Heart left ventricle (tissue), 16 donors: ENCODE measurements around the gene TSC22D3. TPM values are rescaled to one million over a fixed set of nuclear protein-coding genes. Genes with fewer than 3 reads are reported as not detected.

Experiments
- ATAC-seq, 4 donors: fragments of 200-7000 bp; cut with Tn5 transposase; one replicate each; pipeline ENCODE4 v1.9.1; 2020 to 2022; ENCODE audit warnings: moderate library complexity in 4 of 4, mild to moderate bottlenecking in 3 of 4, moderate number of reproducible peaks in 1 of 4
- DNase-seq, 5 donors: peaks; one replicate each; pipeline ENCODE4 v3.0.0-alpha.2; 2020
- H3K27ac ChIP-seq, 12 donors: fragments of 200-600 bp; sonication (generic) in 4 of 12; one replicate each; pipeline versions ENCODE4 v1.5.0 to v1.8.0; 2016 to 2022; ENCODE audit warnings: mild to moderate bottlenecking in 2 of 12
- H3K27me3 ChIP-seq, 9 donors: fragments of 200-600 bp; sonication (generic) in 2 of 9; one replicate each; pipeline versions ENCODE4 v1.5.1 to v1.8.0; 2016 to 2022; ENCODE audit warnings: mild to moderate bottlenecking in 3 of 9
- H3K36me3 ChIP-seq, 9 donors: fragments of 200-600 bp; sonication (generic) in 2 of 9; one replicate each; pipeline versions ENCODE4 v1.5.0 to v1.8.0; 2018 to 2022; ENCODE audit warnings: mild to moderate bottlenecking in 2 of 9
- H3K4me1 ChIP-seq, 12 donors: fragments of 200-600 bp; sonication (generic) in 4 of 12; one replicate each; pipeline versions ENCODE4 v1.5.0 to v1.8.0; 2016 to 2022; ENCODE audit warnings: mild to moderate bottlenecking in 3 of 12
- H3K4me3 ChIP-seq, 12 donors: fragments of 200-600 bp; sonication (generic) in 4 of 12; one replicate each; pipeline versions ENCODE4 v1.5.0 to v1.8.0; 2017 to 2022; ENCODE audit warnings: mild to moderate bottlenecking in 9 of 12, moderate library complexity in 4 of 12
- H3K9me3 ChIP-seq, 12 donors: fragments of 200-600 bp; sonication (generic) in 4 of 12; one replicate each; pipeline versions ENCODE4 v1.5.0 to v1.8.0; 2016 to 2022; ENCODE audit warnings: mild to moderate bottlenecking in 1 of 12
- CTCF ChIP-seq, 12 donors: fragments of 200-600 bp; sonication (generic) in 4 of 12; IDR thresholded peaks; one replicate each; pipeline versions ENCODE4 v1.5.0 to v1.8.0; 2018 to 2022; ENCODE audit warnings: antibody characterized with exemption in 12 of 12, mild to moderate bottlenecking in 5 of 12
- POLR2A ChIP-seq, 2 donors: fragments of 450-650 bp; IDR thresholded peaks; one replicate each; pipeline ENCODE4 v1.6.1; 2017; ENCODE audit warnings: antibody characterized with exemption in 2 of 2, mild to moderate bottlenecking in 2 of 2, moderate library complexity in 2 of 2
- WGBS, 4 donors: extraction: QIAGEN DNeasy Blood & Tissue Kit in 2 of 4; methylation state at CpG; one replicate each; pipeline versions ENCODE4 v1.1.5 to v1.1.7; 2013 to 2018; 5-methylcytosine and 5-hydroxymethylcytosine counted together
- intact Hi-C, 10 donors: fragments of 100-400 bp; cut with DNase I; formaldehyde crosslinking; loops; one replicate each; pipeline versions ENCODE4 v1.11.1 to v1.14.2; 2022
- polyA plus RNA-seq, 2 donors: library from polyadenylated mRNA; stranded (reverse); fragments of 200-250 nt; gene quantifications; one replicate each; pipeline ENCODE4 v1.2.3, GENCODE V29; 2013
- total RNA-seq, 9 donors: library from RNA; depleted of rRNA in 2 of 9; stranded (reverse); fragments of >200 nt in 2 of 9; fragmentation: NEBNext Ultra II Directional in 3 of 9; extraction: Animal tissue kit (Norgen Biotek cat#: 25700) in 3 of 9; gene quantifications; one replicate each; pipeline versions ENCODE4 v1.1.0 to v1.2.4, GENCODE V29; 2016 to 2023
- donor health status: ischemic (EF 13 %, LVEDD 7.1; RV severe dilation, severe dysfunction).
- donor health status: healthy with polysubstance abuse.
- donor health status: DM: no; HTN: yes; CAD: no.
- donor health status: DM: no; HTN: no; CAD: no.
- donor health status: ischemic (EF 25% LVEDD 6.9; RV normal size, moderate dysfunction).
- donor health status: ischemic (EF 25% LVEDD 5.7; RV mildly dilated, moderate dysfunction).
- donor health status: healthy.
- donor health status: DM: yes; HTN: yes; CAD: no.
- donor health status: ischemic (EF 35%, LVEDD 5.7; RV mildly dilated, moderate dysfunction).
- donor health status: nonischemic (EF 11% LVEDD 7.7; RV severe dilation, severe dysfunction).
- donor health status: DM: yes; HTN: yes; CAD: no.
- donor health status: PGD.
- donor health status: ischemic (EF 29% LVEDD 5.4; RV normal size, mild dysfunction).
- donor health status: nonischemic (EF 23%, LVEDD 6.1; RV moderate dilation, normal function).

Gene TSC22D3
- total and polyA plus RNA-seq, 11 donors, result 28.0 to 145 (median 33.9) TPM

- H3K4me3 ChIP-seq, result peak overlapping the region; percentile 46 to 95 (median 75)
- ATAC-seq (peak; percentile 74 to 88 (median 82)), DNase-seq (peak; percentile 87 to 90 (median 88))
- no peaks in the 10 kb centered on the region for H3K9me3 ChIP-seq
- 13 to 47% (median 24%) methylated on average over 14 to 29 of the region's 29 CpGs for WGBS, 4 donors
- TF ChIP-seq CTCF (IDR thresholded peaks at IDR 0.05) (no peak), POLR2A (IDR thresholded peaks at IDR 0.05) (peak; percentile 17 to 97)
- intact Hi-C loops, result loop anchor here in 8 of 10 donors (1.0 to 5.0 kb wide), 7 partner anchors 40 to 175 kb away; partner anchors contain the start of genes TSC22D3 (in 3 of the 8) and NCBP2L (in 1 of the 8)
- H3K27ac ChIP-seq, result peak overlapping the region; percentile 89 to 99 (median 93)
- H3K36me3 ChIP-seq, result peaks cover 0 to 25% (median 16%) of the 10 kb centered on the region in 9 donors
- H3K4me1 ChIP-seq, result peaks cover 0 to 60% (median 10%) of the 10 kb centered on the region in 12 donors
- peaks cover 0 to 13% (median 0%) of the 10 kb centered on the region in 9 donors for H3K27me3 ChIP-seq
Measured at GRCh38 chrX:107716816-107717700, 58.5 kb downstream of the TSC22D3 start.

GRCh38 chrX:107716118-107716684, 59.4 kb downstream of the TSC22D3 start:
- WGBS, 4 donors, result 1 to 32% (median 13%) methylated on average over 21 to 52 of the region's 52 CpGs
- peak in 3 of 4 donors; percentile 7 to 44 (median 29) for ATAC-seq
- peak in 3 of 5 donors; percentile 36 to 70 (median 45) for DNase-seq
- peaks cover 0 to 9% (median 0%) of the 10 kb centered on the region in 9 donors for H3K27me3 ChIP-seq
- peak overlapping the region; percentile 46 to 95 (median 75) for H3K4me3 ChIP-seq
- no peaks in the 10 kb centered on the region for H3K9me3 ChIP-seq
- intact Hi-C loops, result loop anchor here in 7 of 10 donors (2.0 to 5.0 kb wide), 6 partner anchors 39 to 176 kb away; partner anchors contain the start of genes TSC22D3 (in 3 of the 7) and NCBP2L (in 1 of the 7)
- H3K36me3 ChIP-seq, result peaks cover 0 to 25% (median 16%) of the 10 kb centered on the region in 9 donors
- peak overlapping the region; percentile 89 to 99 (median 93) for H3K27ac ChIP-seq
- TF ChIP-seq CTCF (IDR thresholded peaks at IDR 0.05) (no peak), POLR2A (IDR thresholded peaks at IDR 0.05) (no peak)
- peaks cover 0 to 60% (median 10%) of the 10 kb centered on the region in 12 donors for H3K4me1 ChIP-seq

GRCh38 chrX:107715331-107716117, 60.1 kb downstream of the TSC22D3 start:
- ATAC-seq (no peak), DNase-seq (no peak)
- Histone ChIP-seq H3K27ac (peak overlapping the region; percentile 89 to 99 (median 93)), H3K4me1 (peaks cover 0 to 62% (median 11%) of the 10 kb centered on the region in 12 donors), H3K9me3 (no peaks in the 10 kb centered on the region), H3K4me3 (peak overlapping the region; percentile 46 to 95 (median 75)), H3K27me3 (peaks cover 0 to 9% (median 0%) of the 10 kb centered on the region in 9 donors), H3K36me3 (peaks cover 0 to 25% (median 16%) of the 10 kb centered on the region in 9 donors)
- intact Hi-C loops, result loop anchor here in 8 of 10 donors (2.0 to 5.0 kb wide), 7 partner anchors 38 to 177 kb away; partner anchors contain the start of genes TSC22D3 (in 3 of the 8) and NCBP2L (in 1 of the 8)
- WGBS, 4 donors, result 31 to 61% (median 41%) methylated on average over 14 to 15 of the region's 15 CpGs
- no peak for TF ChIP-seq POLR2A (IDR thresholded peaks at IDR 0.05)
- no peak for TF ChIP-seq CTCF (IDR thresholded peaks at IDR 0.05)
